Fibroblast of lung (primary cell): ENCODE results near the gene CSH2.

Experiments
- CTCF ChIP-seq, 2 donors: IDR thresholded peaks in 1 of 2; conservative IDR thresholded peaks in 1 of 2; 1 replicate in 1 of 2; 2 replicates in 1 of 2; pipeline ENCODE4 v1.5.1; 2011 to 2012; ENCODE audit warnings: low read length in 2 of 2, control low read depth in 1 of 2, inconsistent platforms in 1 of 2, low read depth in 1 of 2, mild to moderate bottlenecking in 1 of 2
- EZH2 ChIP-seq: IDR thresholded peaks from 2 replicates; pipeline ENCODE4 v1.5.1; 2012; ENCODE audit warnings: low read length, control low read depth, mild to moderate bottlenecking; ENCODE audit errors: missing control alignments

- TF ChIP-seq CTCF (conservative IDR thresholded peaks at IDR 0.05 in 1 of 2, IDR thresholded peaks at IDR 0.05 in 1 of 2; ENCODE audit: low read depth in 1 of 2, low read length in 2 of 2) (no peak), EZH2 (no peak)
Measured at GRCh38 chr17:63916566-63917185, 43.2 kb upstream of the CSH2 start.
